Spleen (tissue), 7 donors: Measurements from ENCODE around the gene TRPM2.

Experiments
- CTCF ChIP-seq, 11 experiments: fragments of 200-600 bp in 7 of 11; fragments of 450-650 bp in 4 of 11; sonication (generic) in 4 of 11; IDR thresholded peaks in 8 of 11; conservative IDR thresholded peaks in 3 of 11; 1 replicate in 7 of 11; 2 replicates in 4 of 11; pipeline versions ENCODE4 v1.4.0 to v1.8.0; 2016 to 2021; ENCODE audit warnings: antibody characterized with exemption in 11 of 11, inconsistent platforms in 4 of 11, mild to moderate bottlenecking in 1 of 11
- POLR2A ChIP-seq, 3 donors: fragments of 450-650 bp; IDR thresholded peaks; one replicate each; pipeline ENCODE4 v1.5.1; 2017; ENCODE audit warnings: antibody characterized with exemption in 3 of 3, mild to moderate bottlenecking in 1 of 3
- donor health status: DM: no; HTN: no; CAD: no; lungs with moderate emphysema.
- donor health status: DM: no; HTN: no; CAD: no.
- donor health status: DM: no; HTN: no; CAD: no.

- TF ChIP-seq POLR2A (IDR thresholded peaks at IDR 0.05) (no peak), CTCF (IDR thresholded peaks at IDR 0.05 in 8 of 11, conservative IDR thresholded peaks at IDR 0.05 in 3 of 11) (no peak)
These were observed 29.8 kb upstream of the TRPM2 start for GRCh38 chr21:44323591-44323990.
